Esophagus muscularis mucosa (tissue), 3 donors: ENCODE results near the gene RIC1.

ENCODE experiments used
- CTCF ChIP-seq, 3 experiments: fragments of 200-600 bp in 2 of 3; fragments of 450-650 bp in 1 of 3; sonication (generic) in 2 of 3; IDR thresholded peaks; one replicate each; pipeline ENCODE4 v1.5.1; 2017 to 2019; ENCODE audit warnings: antibody characterized with exemption in 3 of 3, mild to moderate bottlenecking in 2 of 3, moderate library complexity in 1 of 3
- POLR2A ChIP-seq: fragments of 450-650 bp; IDR thresholded peaks from one replicate; pipeline ENCODE4 v1.6.1; 2017; ENCODE audit warnings: antibody characterized with exemption, moderate library complexity, mild to moderate bottlenecking, low read depth
- POLR2AphosphoS5 ChIP-seq, 2 donors: sonication (generic); formaldehyde crosslinking; IDR thresholded peaks; one replicate each; pipeline ENCODE4 v1.6.1; 2017; ENCODE audit warnings: antibody characterized with exemption in 2 of 2

- TF ChIP-seq CTCF (IDR thresholded peaks at IDR 0.05) (no peak), POLR2AphosphoS5 (IDR thresholded peaks at IDR 0.05) (no peak), POLR2A (no peak)
Observed at GRCh38 chr9:5614985-5615384, 13.9 kb upstream of the RIC1 start.
